HG02571 (cell line): ENCODE results near the gene HTR3A.

ENCODE experiments used
- ATAC-seq: cut with Tn5 transposase; IDR thresholded peaks from one replicate; pipeline ENCODE4 v1.9.1; 2021; ENCODE audit warnings: mild to moderate bottlenecking, moderate library complexity; ENCODE audit not compliant: unreplicated experiment

HTR3A gene

GRCh38 chr11:113977701-113978100 lies 2.8 kb downstream of the HTR3A start:
- ATAC-seq = no peak

- ATAC-seq = no peak
These were observed 4.5 kb downstream of the HTR3A start for GRCh38 chr11:113979431-113979830.

- ATAC-seq = no peak
These were observed 5.9 kb downstream of the HTR3A start for GRCh38 chr11:113980785-113981184.

- ATAC-seq = no peak
These were observed 7.4 kb downstream of the HTR3A start for GRCh38 chr11:113982306-113982705.

GRCh38 chr11:113984781-113985180 lies 9.9 kb downstream of the HTR3A start:
- ATAC-seq = no peak

GRCh38 chr11:113985906-113986305 lies 11.0 kb downstream of the HTR3A start:
- no peak for ATAC-seq

- no peak for ATAC-seq
These were observed 11.6 kb downstream of the HTR3A start for GRCh38 chr11:113986351-113987140.

GRCh38 chr11:113989381-113989780 lies 14.5 kb downstream of the HTR3A start:
- ATAC-seq = no peak

GRCh38 chr11:113989916-113990315 lies 15.0 kb downstream of the HTR3A start:
- no peak for ATAC-seq

- ATAC-seq = no peak
These were observed 16.3 kb downstream of the HTR3A start for GRCh38 chr11:113991170-113991569.

GRCh38 chr11:113991718-113992458 lies 17.0 kb downstream of the HTR3A start:
- no peak for ATAC-seq

GRCh38 chr11:113992459-113993110 lies 17.7 kb downstream of the HTR3A start:
- ATAC-seq = no peak

GRCh38 chr11:113994077-113994954 lies 19.4 kb downstream of the HTR3A start:
- no peak for ATAC-seq

GRCh38 chr11:113997473-113997872 lies 22.6 kb downstream of the HTR3A start:
- no peak for ATAC-seq

- no peak for ATAC-seq
These were observed 23.7 kb downstream of the HTR3A start for GRCh38 chr11:113998574-113998973.

GRCh38 chr11:114000526-114000925 lies 25.6 kb downstream of the HTR3A start:
- no peak for ATAC-seq

GRCh38 chr11:114001416-114001815 lies 26.5 kb downstream of the HTR3A start:
- no peak for ATAC-seq

- ATAC-seq = no peak
These were observed 33.4 kb downstream of the HTR3A start for GRCh38 chr11:114008331-114008730.

GRCh38 chr11:114010931-114011330 lies 36.0 kb downstream of the HTR3A start:
- ATAC-seq = no peak

- no peak for ATAC-seq
These were observed 36.5 kb downstream of the HTR3A start for GRCh38 chr11:114011443-114011842.

GRCh38 chr11:114015117-114015516 lies 40.2 kb downstream of the HTR3A start:
- ATAC-seq = no peak
